NCI-H345 treated with DMSO at 0.1 percent for 48 hours (cell line): ENCODE results near the gene PIK3CD.
"Not testable (repeated sequence)": the region's sequence is repeated elsewhere in the genome, so short reads cannot be mapped to it uniquely, and the experiment has no call there.

Source experiments
- DNase-seq: peaks from one replicate; lab custom pipeline; 2025; ENCODE audit not compliant: unreplicated experiment; lab: John Stamatoyannopoulos, UW

PIK3CD gene

DNA sequence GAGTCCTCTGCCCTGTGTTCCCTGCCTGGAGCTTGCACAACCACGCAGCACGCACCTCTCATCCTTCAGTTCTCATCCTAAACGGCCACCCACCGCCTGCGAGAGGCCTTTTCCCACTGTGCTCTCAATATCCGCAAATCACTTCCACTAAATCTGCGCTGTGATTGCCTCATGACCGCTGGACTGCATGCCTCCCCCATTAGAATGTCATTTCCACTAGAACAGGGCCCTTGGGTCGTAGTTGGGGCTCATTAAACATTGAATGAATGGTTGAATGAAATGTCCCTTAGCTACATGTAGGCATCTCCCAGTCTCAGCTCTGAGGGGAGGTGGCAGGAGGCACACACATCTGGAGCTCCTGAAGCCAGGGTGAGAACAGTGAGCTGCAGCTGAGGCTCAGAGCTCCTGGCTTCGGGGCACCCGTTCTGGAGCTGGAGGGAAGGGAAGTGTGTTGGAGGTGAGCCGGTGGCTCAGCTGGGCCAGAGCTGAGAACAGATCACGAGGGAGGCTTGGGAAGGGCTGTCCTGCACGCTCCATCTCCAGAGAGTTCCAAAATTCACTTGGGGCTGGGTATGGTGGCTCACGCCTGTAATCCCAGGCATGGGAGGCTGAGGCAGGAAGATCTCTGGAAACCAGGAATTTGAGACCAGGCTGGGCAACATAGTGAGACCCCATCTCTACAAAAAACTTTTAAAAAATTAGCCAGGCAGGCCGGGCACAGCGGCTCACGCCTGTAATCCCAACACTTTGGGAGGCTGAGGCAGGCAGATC, 32.4 kb upstream of the PIK3CD start:
- DNase-seq: no peak

DNA sequence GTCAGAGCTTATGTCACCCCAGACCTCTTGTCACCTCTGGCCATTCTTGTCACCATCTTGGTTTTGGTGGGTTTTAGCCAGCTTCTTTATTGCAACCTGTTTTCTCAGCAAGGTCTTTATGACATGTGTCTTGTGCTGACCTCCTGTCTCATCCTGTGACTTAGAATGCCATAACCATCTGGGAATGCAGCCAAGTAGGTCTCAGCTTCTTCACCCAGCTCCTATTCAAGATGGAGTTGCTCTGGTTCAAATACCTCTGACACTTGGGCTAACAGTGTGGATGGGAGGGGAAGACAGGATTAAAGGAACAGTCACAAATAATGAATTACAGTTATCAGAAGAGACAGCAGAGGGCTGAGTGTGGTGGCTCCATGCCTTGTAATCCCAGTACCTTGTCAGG, 30.5 kb upstream of the PIK3CD start:
- no peak for DNase-seq

DNA sequence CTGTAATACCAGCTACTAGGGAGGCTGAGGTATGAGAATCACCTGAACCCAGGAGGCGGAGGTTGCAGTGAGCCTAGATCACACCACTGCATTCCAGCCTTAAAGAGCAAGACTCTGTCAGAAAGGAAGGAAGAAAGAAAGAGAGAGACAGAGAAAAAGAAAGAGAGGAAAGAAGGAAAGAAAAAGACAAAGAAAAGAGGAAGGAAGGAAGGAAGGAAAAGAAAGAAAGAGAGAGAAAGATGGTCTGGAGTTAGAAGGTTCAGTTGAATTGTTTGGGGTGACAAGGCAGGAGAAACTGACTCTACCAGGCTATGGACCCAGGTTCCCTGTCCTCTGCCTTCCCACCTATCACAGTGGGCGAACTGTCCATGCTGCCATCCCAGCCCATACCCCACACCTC, 27.4 kb upstream of the PIK3CD start:
- no peak for DNase-seq

DNA sequence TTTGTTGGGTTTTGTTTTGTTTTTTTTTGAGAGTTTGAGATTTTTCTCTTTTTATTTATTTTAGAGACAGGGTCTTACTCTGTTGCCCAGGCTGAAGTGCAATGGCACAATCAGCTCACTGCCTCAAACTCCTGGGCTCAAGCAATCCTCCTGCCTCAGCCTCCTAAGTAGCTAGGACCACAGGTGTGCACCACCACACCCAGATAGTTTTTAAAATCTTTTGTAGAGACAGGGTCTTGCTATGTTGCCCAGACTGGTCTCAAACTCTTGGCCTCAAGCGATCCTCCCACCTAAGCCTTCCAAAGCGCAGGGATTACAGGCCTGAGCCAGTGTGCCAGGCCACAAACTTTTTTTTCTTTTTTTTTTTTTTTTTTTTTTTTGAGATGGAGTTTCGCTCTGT, 26.5 kb upstream of the PIK3CD start:
- not testable (repeated sequence) for DNase-seq

DNA sequence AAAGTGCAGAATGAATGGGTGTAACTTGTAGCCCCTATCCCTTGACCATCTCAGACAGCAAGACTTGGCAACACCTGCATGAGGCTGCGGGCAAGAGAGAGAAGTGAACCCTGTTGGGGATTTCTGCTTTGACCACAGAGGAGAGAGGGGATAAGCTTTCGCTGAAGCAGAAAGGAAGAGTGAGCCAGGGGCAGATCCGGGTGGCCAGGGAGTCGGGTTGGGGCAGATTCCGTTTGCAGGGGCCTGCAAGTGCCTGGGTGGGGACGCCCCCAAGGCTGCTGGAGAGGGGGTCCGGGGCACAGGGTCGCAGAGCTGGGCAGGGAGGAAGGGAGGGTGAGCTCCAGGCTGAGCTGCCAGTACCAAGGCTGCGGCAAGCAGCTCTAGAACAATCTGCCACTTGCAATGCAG, 25.3 kb upstream of the PIK3CD start:
- no peak for DNase-seq

DNA sequence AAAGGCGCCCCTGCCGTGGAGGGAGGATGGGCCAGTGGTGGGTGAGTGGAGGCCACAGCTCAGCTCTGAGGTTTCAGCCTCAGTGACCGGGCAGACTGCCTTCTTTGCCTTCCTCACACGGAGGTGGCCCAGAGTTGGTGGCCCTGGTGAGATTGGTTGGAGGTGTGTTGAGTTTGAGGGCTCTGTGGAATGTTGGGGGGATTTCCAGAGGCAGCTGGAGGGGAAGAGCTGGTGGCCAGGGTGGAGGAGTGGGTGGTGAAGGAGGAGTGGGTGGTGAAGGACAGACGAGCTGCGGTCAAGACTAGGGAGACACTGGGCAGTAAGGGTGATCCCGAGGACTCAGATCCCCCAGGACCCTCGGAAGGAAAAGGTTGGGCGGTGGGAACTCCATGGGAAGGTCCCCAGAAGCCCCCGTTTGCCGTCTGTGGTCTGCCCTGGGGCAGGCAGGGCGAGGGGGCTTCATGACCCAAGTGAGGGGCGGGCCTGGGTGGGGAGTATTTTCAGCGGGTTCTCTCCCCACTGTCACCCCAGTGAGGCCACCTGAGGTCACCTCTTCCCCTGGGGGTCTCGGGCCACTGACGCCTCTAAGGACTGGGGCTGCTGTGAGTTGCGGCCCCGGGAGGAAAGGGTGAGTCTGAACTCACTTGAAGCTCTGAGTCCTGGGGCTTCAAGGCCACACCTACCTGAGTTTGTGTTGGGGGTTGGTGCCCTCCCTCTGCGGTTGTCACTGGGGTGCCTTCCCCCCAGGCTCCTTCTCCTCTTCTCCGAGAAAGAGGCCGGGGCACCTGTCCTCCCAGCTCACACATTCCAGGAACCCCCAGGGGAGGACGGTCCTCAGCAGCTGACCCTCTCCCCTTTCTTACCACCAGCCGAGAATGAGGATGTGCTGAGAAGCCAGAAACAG, 22.7 kb upstream of the PIK3CD start:
- DNase-seq: no peak

DNA sequence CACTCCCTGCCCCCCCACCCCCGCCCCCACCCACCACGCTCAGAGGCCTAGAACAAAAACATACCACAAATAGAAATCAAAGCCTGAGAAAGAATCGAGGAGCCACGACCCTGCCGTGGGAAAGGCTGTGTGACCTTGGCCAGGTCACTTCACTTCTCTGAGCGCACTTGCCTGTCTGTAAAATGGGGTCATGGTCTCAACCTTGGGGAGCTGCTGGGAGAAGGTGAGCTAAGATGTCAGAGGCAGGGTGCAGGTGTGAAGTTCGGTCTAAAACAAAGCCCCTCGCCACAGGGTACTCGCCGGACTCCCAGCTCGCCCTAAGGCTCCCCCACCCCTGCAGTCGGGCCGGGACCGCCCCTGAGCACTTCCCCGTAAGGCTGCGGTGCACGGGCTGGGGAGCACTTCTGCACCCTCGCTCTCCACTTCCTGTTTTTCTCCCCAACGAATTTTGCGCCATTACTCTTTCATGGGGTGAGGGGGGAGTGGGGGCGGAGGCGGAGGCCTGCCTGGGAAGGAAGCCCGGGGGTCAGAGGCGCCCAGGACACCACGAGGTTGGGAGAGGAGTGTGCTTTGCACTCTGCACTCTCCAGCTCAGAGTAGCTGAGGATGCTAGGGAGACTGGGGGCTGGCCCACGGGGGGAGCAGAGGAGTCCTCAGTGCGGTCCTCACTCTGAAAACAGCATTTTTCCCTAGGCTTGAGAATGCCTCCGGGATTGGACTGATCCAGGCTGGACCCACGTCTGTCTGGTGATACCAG, 21.9 kb upstream of the PIK3CD start:
- DNase-seq: no peak

DNA sequence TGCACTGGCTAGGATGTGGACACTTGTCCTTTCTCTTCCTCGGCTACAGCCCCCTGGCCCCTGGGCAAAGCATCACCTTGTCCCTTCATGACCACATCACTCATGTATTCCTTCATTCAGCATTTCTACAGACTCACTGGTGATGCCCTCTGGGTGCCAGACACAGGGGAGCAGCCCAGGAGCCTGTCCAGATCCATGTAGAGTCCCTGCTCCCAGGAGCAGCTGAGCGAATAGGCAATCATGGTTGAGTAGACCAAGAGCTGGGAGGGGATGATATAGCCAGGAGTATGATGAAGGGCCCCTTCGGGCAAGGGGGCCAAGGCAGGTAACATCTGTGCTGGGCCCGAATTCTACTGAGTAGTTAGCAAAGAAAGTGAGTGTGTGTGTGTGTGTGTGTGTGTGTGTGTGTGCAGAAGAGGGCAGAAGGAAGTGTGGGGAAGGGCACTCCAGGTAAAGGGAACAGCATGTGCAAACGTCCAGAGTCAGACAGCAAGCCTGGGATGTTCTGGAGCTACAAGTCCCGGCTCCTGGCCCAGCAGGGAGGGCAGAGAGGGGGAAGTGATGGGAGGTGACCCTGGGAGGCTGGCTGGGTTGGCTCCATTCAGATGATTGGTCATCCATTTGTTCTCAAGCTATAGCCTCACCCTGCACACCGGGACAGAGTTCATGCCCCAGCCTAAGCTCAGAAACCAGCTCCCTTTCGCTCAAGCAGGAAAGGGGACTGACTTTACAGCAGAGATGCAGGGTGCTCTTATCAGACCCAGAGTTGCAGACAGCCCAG, 21.0 kb upstream of the PIK3CD start:
- no peak for DNase-seq

DNA sequence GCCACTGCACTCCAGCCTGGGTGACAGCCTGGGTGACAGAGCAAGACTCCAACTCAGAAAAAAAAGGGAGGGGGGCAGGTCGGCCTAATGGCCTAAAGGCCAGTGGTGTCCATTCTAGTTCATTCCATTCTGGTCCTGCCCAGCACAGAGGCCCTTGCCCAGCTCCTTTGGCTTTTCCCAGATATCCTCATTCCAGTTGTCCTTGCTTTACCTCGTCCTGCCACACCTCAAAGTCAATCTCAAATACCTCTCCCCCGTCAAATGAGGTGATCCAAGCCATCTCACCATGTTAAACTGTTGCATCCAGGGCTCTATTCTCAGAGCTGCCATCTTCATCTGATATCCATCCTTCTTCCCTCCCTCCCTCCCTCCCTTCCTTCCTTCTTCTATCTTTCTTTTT, 19.9 kb upstream of the PIK3CD start:
- DNase-seq: no peak

DNA sequence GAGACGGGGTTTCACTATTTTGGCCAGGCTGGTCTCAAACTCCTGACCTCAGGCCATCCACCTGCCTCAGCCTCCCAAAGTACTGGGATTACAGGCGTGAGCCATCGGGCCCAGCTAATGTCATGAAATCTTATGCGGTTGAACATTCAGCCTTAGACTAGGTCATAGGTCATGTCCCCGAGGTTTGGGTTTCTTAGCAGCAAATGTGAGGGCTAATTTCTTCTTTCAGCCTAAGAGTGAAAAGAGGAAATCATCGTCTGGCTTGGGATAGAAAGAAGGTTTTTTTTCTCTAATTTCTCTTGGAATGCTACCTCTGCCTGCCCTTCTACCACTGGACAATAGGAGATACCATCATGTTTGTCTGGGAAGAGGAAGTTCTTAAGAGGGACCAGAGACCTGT, 18.0 kb upstream of the PIK3CD start:
- DNase-seq: no peak

DNA sequence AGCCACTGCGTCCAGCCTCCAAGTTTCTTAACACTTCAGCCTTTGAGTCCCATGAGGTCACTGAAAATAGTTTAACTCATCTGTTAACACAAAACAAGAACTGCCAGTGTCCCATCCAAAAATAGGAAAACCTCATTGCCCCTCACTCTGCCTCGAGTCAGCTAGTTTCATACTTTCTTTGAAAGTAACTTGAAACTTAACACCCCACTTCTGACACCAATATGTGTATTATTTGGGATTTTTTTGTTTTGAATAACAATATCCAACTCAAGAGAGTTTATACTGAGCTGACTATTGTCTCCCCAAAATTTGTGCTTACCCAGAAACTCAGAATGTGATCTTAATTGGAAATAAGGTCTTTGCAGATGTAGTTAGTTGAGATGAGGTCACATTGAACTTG, 16.9 kb upstream of the PIK3CD start:
- DNase-seq: no peak

DNA sequence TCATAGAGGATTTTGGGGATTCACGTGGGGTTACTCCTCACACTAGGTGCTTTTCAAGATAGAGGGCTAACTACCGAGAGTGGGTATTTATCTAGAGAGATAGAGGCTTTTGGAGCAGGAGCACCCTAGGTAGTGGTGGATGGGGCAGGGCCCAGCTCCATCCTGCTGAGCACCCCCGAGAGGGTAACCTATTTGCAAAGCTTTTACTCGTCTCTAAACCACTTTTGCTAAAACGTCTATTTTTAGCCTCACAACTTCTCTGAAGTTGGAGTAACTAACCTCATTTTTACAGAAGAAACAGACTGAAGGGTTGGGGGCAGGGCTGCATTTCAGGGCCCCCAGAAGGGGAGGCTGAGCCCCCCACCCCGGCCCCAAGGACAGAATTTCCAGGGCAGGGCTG, 12.3 kb upstream of the PIK3CD start:
- no peak for DNase-seq

DNA sequence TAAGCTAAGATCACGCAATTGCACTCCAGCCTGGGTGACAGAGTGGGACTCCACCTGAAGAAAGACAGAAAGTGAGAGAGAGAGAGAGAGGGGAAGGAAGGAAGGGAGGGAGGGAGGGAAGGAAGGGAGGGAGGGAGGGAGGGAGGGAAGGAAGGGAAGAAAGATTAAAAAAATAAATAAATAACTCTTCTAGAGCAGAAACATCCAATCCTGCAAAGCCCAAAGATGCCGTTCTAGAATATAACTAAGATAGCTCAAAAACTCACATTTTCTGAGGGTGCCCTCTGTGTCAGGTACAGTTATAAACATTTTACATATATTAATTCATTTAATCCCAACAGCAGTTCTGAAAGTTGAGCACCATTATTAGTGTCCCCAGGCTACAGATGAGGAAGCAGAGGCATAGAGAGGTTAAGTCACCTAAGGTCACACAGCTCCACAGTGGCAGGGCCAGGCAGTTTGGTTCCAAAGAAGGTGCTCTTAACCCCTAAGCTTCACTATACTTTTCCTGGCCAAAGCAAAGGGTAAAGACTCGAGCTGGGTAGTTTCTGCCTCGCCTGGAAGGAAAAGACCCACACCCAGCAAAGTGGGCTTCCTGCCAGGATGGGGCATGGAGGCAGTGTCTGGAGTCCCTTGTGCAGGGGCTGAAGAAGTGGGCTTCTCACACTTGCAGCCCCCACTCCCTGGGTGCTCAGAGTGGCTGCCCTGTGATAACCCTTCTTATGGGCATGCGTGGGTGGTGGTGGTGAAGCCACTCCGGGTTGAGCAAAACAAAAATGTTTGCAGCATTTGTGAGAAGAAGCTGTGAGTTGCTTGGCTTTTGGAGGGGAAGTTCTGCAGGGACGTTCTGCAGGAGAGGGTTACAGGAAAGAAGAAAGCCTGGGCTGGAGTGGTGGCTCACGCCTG, 7.9 kb upstream of the PIK3CD start:
- no peak for DNase-seq

DNA sequence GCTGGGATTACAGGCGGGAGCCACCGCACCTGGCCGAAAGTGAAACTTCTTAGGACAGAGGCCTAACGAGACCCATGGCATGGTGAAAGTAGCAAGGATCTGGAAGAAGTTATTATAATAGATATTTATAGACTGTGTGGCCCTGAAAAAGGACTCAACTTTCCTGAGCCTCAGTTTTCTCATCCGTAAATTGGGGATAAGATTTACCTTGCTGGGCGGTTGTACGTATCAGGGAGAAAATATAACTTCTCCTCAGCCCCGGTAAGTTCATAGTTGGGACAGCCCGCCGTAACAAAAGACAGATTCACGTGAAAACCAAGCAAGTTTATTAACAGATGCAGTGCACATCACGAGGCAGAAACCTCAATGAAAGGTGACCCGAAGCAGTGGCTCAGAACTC, 5.5 kb upstream of the PIK3CD start:
- DNase-seq: no peak

DNA sequence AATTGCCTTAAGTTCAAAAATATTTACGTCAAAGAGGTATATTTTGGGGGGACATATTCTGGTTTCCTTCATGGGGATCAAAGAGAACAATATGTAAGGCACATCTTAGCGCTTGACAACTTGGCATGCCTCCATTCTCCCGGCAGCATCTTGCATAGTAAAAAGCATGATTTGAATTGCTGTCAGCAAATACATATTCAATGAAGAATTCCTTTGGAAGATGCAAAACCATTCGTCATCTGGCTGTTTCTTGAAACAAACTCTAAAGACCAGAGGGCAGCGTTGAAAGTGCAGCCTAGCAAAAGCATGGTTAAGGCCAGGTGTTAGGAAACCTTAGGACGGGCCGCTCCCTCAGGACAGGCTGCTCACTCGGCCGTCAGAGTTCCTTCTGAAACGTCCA, 3.4 kb upstream of the PIK3CD start:
- no peak for DNase-seq

DNA sequence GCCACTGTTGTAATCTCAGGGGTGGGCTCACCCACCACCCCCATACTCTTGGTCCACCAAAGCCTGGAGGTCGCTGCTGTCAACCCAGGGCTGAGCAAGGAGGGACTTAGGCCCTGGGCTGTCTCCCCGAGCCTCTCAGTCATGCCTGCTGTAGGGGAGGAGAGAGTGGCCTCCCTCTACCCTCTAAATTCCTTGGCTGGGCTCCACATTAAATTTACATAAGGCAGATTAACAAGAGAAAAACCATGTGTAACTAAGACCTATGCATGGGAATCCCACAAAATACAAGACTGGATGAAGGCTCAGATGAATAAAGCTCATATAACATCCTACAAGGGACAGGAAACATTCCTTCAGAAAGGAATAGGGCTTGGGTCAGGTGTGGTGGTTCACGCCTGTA, 1.8 kb upstream of the PIK3CD start:
- no peak for DNase-seq

DNA sequence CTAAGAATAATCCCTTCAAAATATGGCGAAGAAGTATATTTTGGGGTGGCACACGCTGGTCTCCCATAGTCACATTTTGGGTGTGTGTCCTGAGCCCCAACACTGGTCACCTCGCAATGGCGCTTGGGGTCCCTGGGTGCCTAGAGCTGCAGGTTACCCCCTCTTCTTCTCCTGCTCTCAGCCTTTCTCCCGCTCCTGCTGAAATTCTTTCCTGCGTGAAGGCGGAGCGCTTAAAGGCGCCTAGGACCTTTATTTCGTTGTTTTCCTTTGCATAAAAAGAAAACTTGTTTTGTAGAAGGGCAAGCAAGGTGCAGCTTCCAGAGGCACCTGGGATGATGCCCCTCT, 339 bp upstream of the PIK3CD start:
- no peak for DNase-seq

DNA sequence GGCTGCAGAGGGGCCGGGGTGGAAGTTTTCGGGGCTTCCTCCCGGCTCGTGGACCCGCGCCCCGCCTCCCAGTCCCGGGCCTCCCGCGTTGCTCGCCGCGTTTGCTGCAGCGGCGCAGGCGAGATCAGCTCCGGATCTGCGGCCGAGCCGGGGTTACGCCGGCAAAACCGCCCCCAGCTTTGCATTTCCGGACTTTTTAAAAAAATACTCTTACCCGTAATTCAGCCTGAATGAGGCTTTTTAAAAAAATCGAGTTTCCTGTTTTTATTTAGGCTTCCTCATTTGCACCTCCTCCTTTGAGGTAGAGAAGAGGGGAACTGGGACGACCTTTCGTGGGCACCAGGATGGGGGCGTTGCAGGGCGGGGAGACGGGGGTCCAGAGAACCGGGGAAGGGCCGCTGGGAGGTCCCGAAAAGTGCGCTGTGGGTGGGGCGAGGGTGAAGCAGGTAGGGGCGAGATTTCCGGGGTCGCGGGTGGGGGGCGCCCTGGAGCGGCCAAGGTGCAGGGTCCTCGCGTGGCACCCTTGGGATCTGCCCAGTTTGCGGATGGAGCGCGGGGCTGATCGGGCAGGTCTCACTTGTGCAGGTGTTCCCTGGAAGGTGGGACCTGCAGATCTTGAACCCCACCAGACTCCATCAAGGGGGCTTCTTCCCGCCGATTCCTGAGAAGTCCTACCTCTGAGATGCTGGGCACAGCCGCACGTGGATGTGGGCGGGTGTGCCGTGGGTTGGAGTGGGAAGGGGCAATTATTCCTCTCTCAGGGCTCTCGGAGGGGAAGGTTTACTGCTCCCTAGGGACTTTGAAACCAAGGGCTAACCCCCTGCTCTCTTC, 1.1 kb downstream of the PIK3CD start:
- no peak for DNase-seq

DNA sequence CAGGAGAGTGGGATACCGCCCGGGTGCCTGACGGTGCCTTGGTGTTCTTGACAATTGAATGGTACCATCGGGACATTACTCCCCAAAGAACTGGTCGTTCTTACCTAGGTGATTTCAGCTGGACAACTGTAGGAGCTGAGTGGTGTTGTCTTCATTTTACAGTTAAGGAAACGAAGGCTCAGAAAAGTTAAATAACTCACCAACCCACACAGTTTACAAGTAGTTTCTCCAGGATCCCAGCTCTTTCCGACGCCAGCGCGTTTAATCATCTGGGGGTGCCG, 1.6 kb downstream of the PIK3CD start:
- no peak for DNase-seq
